Stimulated activated CD8-positive, alpha-beta memory T cell treated with anti-CD3 and anti-CD28 coated beads, Interleukin-4, amount 100 ng/mL, for 48 hours (primary cell): ENCODE data around the gene WDPCP.
"Not testable (repeated sequence)": the region's sequence is repeated elsewhere in the genome, so short reads cannot be mapped to it uniquely, and the experiment has no call there.

Source experiments
- DNase-seq: peaks from one replicate; pipeline ENCODE4 v3.0.0-alpha.2; 2020

The WDPCP gene

GRCh38 chr2:63344575-63345284, 243.5 kb downstream of the WDPCP start:
- no peak for DNase-seq

GRCh38 chr2:63343397-63344109, 244.7 kb downstream of the WDPCP start:
- no peak for DNase-seq

- DNase-seq = no peak
Measured at GRCh38 chr2:63340443-63340842, 247.8 kb downstream of the WDPCP start.

- DNase-seq = no peak
Measured at GRCh38 chr2:63334910-63335309, 253.4 kb downstream of the WDPCP start.

- DNase-seq = no peak
Measured at GRCh38 chr2:63326473-63326872, 261.8 kb downstream of the WDPCP start.

- not testable (repeated sequence) for DNase-seq
Measured at GRCh38 chr2:63323662-63324061, 264.6 kb downstream of the WDPCP start.

- DNase-seq = not testable (repeated sequence)
Measured at GRCh38 chr2:63321973-63322372, 266.3 kb downstream of the WDPCP start.

- no peak for DNase-seq
Measured at GRCh38 chr2:63320669-63321068, 267.6 kb downstream of the WDPCP start.

GRCh38 chr2:63310614-63311013, 277.7 kb downstream of the WDPCP start:
- DNase-seq = no peak

GRCh38 chr2:63301481-63301880, 286.8 kb downstream of the WDPCP start:
- DNase-seq = no peak

- DNase-seq = no peak
Measured at GRCh38 chr2:63300835-63301234, 287.4 kb downstream of the WDPCP start.

- no peak for DNase-seq
Measured at GRCh38 chr2:63287956-63288355, 300.3 kb downstream of the WDPCP start.

- DNase-seq = not testable (repeated sequence)
Measured at GRCh38 chr2:63286520-63286919, 301.8 kb downstream of the WDPCP start.

GRCh38 chr2:63283273-63283672, 305.0 kb downstream of the WDPCP start:
- DNase-seq = no peak

GRCh38 chr2:63272560-63272959, 315.7 kb downstream of the WDPCP start:
- no peak for DNase-seq

- no peak for DNase-seq
Measured at GRCh38 chr2:63270717-63271116, 317.6 kb downstream of the WDPCP start.

- no peak for DNase-seq
Measured at GRCh38 chr2:63268946-63269345, 319.3 kb downstream of the WDPCP start.

GRCh38 chr2:63261137-63261621, 327.1 kb downstream of the WDPCP start:
- DNase-seq = no peak

GRCh38 chr2:63257473-63257872, 330.8 kb downstream of the WDPCP start:
- DNase-seq = no peak

GRCh38 chr2:63249161-63249560, 339.1 kb downstream of the WDPCP start:
- DNase-seq = no peak

- DNase-seq = no peak
Measured at GRCh38 chr2:63242747-63243146, 345.5 kb downstream of the WDPCP start.

GRCh38 chr2:63225964-63226686, 362.2 kb downstream of the WDPCP start:
- no peak for DNase-seq

- no peak for DNase-seq
Measured at GRCh38 chr2:63218800-63219526, 369.3 kb downstream of the WDPCP start.
